ENCODE measurements around the gene GRIN2A.

- TF ChIP-seq CTCF (IDR thresholded peaks at IDR 0.05) (no peak), ZFX (IDR thresholded peaks at IDR 0.05; ENCODE audit: borderline replicate concordance) (no peak)
Observed at GRCh38 chr16:10123141-10123540, 59.1 kb downstream of the GRIN2A start.
